IPS-18a (cell line): Measurements from ENCODE around the gene FUT3.
"Not testable (repeated sequence)": the region's sequence is repeated elsewhere in the genome, so short reads cannot be mapped to it uniquely, and the experiment has no call there.

Experiments used
- H3K27ac ChIP-seq: one replicate; pipeline ENCODE4 v1.5.1; 2013; ENCODE audit warnings: low read length
- H3K27me3 ChIP-seq: one replicate; pipeline ENCODE4 v1.6.1; 2013; ENCODE audit warnings: mild to moderate bottlenecking, low read length; ENCODE audit not compliant: control insufficient read depth, insufficient read depth
- H3K36me3 ChIP-seq: one replicate; pipeline ENCODE4 v1.6.1; 2013; ENCODE audit warnings: low read depth, low read length; ENCODE audit not compliant: control insufficient read depth
- H3K4me1 ChIP-seq: one replicate; pipeline ENCODE4 v1.6.1; 2013; ENCODE audit warnings: low read depth, low read length; ENCODE audit not compliant: control insufficient read depth
- H3K4me3 ChIP-seq: one replicate; pipeline ENCODE4 v1.5.1; 2013; ENCODE audit warnings: low read length
- H3K9ac ChIP-seq: one replicate; pipeline ENCODE4 v1.6.1; 2013; ENCODE audit warnings: mild to moderate bottlenecking, low read length, moderate library complexity
- H3K9me3 ChIP-seq: one replicate; pipeline ENCODE4 v1.6.1; 2013; ENCODE audit warnings: low read depth, low read length; ENCODE audit not compliant: control insufficient read depth

Gene FUT3

DNA sequence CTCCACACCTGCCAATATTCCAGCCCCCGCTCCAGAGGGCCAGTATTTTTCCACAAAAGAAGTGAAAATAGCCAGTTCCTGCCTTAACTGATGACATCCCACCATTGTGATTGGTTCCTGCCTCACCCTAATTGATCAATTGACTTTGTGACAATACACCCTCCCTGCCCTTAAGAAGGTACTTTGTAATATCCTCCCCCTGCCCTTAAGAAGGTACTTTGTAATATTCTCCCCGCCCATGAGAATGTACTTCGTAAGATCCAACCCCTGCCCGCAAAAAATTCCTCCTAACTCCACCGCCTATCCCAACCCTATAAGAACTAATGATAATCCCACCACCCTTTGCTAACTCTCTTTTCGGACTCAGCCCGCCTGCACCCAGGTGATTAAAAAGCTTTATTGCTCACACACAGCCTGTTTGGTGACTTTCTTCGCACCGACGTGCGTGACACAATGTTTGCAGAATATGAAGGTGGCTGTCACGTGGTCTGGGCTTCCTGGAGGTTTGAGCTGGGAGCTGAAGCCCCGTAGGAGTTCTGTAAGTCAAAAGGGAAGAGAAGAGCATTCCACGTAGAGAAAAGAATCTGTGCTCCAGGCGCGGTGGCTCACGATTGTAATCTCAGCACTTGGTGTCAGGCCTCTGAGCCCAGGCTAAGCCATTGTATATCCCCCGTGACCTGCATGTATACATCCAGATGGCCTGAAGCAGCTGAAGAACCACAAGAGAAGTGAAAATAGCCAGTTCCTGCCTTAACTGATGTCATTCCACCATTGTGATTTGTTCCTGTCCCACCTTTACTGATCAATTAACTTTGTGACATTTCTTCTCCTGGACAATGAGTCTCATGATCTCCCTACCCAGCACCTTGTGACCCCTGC is 6.2 kb upstream of the FUT3 start:
- Histone ChIP-seq H3K9me3 (no peaks in the 10 kb centered on the region), H3K27me3 (peaks cover 6% of the 10 kb centered on the region), H3K4me1 (no peaks in the 10 kb centered on the region), H3K4me3 (no peak overlapping the region), H3K9ac (no peak overlapping the region), H3K27ac (no peak overlapping the region), H3K36me3 (no peaks in the 10 kb centered on the region)

DNA sequence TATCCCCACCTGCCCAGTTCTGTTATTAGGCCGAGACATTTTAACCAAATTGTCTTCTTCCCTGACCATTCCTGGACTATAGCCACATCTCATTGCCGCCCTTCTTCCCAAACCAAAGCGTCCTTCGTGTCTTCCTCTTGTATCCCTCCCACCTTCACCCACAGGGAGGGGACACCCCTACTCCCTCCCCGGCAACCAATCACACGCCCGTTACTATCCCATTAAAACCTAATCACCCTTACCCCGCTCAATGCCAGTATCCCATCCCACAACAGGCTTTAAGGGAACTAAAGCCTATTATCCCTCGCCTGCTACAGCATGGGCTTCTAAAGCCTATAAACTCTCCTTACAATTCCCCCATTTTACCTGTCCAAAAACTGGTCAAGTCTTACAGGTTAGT is 3.9 kb upstream of the FUT3 start:
- not testable (repeated sequence) for H3K27me3 ChIP-seq, H3K9ac ChIP-seq

DNA sequence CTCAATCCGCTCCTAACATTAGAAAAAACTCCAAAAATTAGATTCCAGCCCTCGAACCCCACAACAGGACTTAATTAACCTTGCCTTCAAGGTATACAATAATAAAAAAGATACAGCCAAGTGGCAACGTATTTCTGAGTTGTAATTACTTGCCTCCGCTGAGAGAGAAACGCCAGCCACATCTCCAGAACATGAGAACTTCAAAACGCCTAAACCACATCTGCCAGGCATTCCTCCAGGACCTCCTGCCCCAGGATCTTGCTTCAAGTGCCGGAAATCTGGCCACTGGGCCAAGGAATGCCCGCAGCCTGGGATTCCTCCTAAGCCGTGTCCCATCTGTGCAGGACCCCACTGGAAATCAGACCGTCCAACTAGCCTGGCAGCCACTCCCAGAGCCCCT is 2.9 kb upstream of the FUT3 start:
- not testable (repeated sequence) for H3K27ac ChIP-seq, H3K4me1 ChIP-seq, H3K27me3 ChIP-seq, H3K36me3 ChIP-seq, H3K9ac ChIP-seq, H3K9me3 ChIP-seq, H3K4me3 ChIP-seq

More for the DNA sequence above, 3.9 kb upstream of the FUT3 start:
- not testable (repeated sequence) for H3K4me1 ChIP-seq, H3K4me3 ChIP-seq, H3K36me3 ChIP-seq, H3K9me3 ChIP-seq, H3K27ac ChIP-seq

DNA sequence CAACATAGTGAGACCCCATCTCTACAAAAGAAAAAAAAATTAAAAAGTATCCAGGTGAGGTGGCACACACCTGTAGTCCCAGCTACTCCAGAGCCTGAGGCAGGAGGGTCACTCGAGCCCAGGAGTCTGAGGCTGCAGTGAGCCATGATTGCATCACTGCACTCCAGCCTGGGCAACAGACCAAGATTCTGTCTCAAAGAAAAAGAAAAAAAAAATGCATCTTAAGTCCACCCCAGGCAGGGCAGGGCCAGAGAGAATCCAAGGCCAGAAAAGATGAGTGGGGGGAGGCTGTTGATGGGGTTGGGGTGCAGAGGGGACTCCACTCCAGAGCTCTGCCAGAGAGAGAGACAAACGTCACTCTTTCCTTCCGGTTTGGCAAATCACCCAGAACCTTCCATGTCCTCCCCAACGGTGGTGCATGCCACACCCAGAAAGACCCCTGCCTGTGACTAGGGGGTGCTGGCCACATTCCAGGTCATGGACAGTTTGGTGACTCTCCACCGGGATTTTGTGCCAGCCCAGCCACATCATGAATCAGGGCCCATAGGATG is 431 bp downstream of the FUT3 start:
- H3K4me3 ChIP-seq: no peak overlapping the region
- H3K36me3 ChIP-seq: no peaks in the 10 kb centered on the region
- no peak overlapping the region for H3K9ac ChIP-seq
- H3K27me3 ChIP-seq: no peaks in the 10 kb centered on the region
- no peak overlapping the region for H3K27ac ChIP-seq
- no peaks in the 10 kb centered on the region for H3K4me1 ChIP-seq
- no peaks in the 10 kb centered on the region for H3K9me3 ChIP-seq

DNA sequence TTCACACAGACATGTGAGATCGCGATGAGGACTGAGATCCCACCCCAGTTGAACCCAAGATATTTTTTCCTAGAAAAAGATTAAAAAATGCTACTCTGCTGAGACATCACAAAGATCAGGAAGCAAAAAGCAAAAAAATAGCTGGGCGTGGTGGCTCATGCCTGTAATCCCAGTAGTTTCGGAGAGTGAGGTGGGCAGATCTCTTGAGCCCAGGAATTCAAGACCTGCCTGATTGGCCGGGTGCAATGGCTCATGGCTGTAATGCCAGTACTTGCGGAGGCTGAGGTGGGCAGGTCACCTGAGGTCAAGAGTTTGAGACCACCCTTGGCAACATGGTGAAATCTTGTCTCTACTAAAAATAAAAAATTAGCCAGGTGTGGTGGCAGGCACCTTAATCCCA is 1.1 kb downstream of the FUT3 start:
- Histone ChIP-seq H3K9ac (no peak overlapping the region), H3K27ac (no peak overlapping the region), H3K4me3 (no peak overlapping the region), H3K9me3 (no peaks in the 10 kb centered on the region), H3K27me3 (no peaks in the 10 kb centered on the region), H3K4me1 (no peaks in the 10 kb centered on the region), H3K36me3 (no peaks in the 10 kb centered on the region)

DNA sequence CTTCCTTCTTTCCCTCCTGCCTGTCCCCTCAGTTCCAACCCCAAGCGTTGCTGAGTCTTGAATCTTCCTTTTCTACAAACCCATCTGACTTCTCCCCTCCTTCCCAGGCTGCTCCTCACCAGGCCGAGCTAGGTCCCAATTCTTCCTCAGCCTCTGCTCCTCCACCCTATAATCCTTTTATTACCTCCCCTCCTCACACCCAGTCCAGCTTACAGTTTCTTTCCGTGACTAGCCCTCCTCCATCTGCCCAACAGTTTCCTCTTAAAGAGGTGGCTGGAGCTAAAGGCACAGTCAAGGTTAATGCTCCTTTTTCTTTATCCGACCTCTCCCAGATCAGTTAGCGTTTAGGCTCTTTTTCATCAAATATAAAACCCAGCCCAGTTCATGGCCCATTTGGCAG is 2.6 kb downstream of the FUT3 start:
- not testable (repeated sequence) for H3K9ac ChIP-seq, H3K9me3 ChIP-seq, H3K27me3 ChIP-seq, H3K36me3 ChIP-seq, H3K4me3 ChIP-seq, H3K27ac ChIP-seq, H3K4me1 ChIP-seq

DNA sequence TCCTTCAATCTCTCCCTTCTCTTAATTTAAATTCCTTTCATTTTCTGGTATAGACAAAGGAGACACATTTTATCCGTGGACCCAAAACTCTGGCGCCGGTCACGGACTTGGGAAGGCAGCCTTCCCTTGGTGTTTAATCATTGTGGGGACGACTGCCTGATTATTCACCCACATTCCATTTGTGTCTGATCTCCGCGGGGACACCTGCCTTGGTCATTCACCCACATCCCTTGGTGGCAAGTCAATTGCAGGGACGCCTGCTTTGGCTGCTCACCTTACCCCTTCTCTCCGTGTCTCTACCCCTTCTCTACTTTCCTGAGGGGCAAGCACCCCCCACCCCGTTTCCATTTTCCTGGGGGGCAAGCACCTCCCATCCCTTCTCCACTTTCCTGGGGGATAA is 3.4 kb downstream of the FUT3 start:
- H3K4me1 ChIP-seq, H3K9ac ChIP-seq, H3K36me3 ChIP-seq, H3K4me3 ChIP-seq, H3K27me3 ChIP-seq, H3K9me3 ChIP-seq, H3K27ac ChIP-seq: not testable (repeated sequence)

DNA sequence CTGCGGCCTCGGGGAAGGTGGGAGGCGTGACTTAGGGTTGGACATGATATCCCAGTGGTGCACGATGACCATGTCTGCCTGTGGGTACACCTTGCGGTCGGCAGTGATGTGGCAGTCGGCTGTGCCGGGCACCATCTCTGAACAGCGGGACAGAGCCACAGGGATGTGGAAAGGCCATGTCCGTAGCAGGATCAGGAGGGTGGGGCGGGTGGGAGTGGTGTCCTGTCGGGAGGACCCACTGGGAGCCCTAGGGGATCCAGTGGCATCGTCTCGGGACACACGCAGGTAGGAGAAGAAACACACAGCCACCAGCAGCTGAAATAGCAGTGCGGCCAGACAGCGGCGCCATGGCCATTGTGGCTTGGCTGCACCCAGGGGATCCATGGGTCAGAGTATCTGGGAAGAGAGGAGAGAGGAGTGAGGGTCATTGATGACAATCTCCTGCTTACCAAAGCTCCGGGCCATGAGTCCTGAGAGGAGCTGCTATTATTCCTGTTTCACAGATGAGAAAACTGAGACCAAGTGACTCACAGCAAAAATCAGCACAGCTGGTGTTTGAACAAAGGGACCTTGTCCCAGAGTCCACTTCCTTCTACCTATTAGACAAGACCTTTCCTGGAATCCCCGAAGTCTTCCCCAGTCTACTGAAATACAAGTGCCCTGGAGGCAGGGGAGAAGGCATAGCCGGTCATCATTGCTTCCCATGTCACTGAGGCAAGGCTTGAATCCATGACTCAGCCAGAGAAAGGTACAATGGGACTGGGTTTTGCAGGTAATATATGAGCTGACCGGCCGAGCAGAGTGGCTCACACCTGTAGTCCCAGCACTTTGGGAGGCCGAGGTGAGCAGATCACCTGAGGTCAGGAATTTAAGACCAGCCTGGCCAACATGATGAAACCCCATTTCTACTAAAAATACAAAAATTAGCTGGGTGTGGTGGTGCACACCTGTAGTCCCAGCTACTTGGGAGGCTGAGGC is 6.5 kb downstream of the FUT3 start:
- Histone ChIP-seq H3K27me3 (no peaks in the 10 kb centered on the region), H3K9me3 (no peaks in the 10 kb centered on the region), H3K36me3 (no peaks in the 10 kb centered on the region), H3K4me1 (no peaks in the 10 kb centered on the region), H3K27ac (no peak overlapping the region), H3K9ac (no peak overlapping the region), H3K4me3 (no peak overlapping the region)

DNA sequence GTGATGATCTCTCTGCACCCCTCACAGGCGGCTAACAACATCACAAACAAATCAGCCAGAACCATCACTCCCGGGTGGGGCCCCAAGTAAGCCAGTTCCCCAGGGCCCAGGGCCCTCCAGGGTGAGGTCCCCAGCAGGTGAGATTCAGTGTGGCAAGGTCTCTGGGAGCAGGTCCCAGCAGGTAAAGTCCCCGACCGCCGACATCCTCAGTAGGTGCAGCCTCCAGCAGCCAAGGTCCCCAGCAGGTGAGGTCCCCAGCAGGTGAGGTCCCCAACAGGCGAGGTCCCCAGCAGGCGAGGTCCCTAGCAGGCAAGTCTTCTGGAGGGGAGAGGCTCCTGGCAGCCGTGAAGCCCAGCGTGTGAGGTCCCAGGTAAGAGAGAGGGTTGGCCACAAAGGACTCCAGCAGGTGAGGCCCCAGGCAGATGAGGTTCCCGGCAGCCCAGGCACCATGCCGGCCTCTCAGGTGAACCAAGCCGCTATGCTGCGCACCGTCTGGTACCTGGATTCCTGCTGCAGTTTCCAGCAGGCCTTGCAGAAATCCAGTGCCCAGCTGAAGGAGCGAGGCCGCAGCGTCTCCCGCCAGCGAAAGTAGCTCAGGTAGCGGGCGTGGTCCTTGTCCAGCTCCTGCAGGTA is 7.8 kb downstream of the FUT3 start:
- no peaks in the 10 kb centered on the region for H3K4me1 ChIP-seq
- no peak overlapping the region for H3K9ac ChIP-seq
- H3K36me3 ChIP-seq: no peaks in the 10 kb centered on the region
- no peak overlapping the region for H3K4me3 ChIP-seq
- no peak overlapping the region for H3K27ac ChIP-seq
- H3K9me3 ChIP-seq: no peaks in the 10 kb centered on the region
- no peaks in the 10 kb centered on the region for H3K27me3 ChIP-seq

DNA sequence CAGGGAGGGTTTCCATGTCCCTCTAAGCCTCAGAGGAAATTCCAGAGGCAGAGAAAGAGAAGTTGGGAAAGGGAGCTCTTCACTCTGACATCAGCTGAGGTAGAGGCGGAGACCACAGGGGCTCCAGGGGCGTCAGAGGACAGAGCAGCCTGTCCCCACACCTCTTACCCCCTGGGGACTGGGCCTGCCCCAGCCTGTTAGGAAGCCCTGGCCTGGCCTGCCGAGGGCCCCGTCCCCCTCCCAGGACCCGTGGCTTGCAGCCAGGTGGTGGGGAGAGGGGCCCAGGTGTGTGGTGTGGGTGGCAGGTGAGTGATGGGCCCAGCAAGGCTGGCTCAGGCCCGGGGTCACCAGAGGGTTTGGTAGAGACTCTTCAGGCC is 9.5 kb downstream of the FUT3 start:
- not testable (repeated sequence) for H3K9ac ChIP-seq, H3K36me3 ChIP-seq, H3K4me3 ChIP-seq, H3K27me3 ChIP-seq, H3K9me3 ChIP-seq, H3K27ac ChIP-seq, H3K4me1 ChIP-seq
